ENCODE data around the gene CYTH2.

The CYTH2 gene

GRCh38 chr19:48489608-48490216 lies 20.5 kb downstream of the CYTH2 start:
- ChIA-PET CTCF (interaction anchor here (0.5 to 11.2 kb wide), 44 partner anchors 8 to 337 kb away, joined by 3 to 170 read pairs (median 4); partner anchors contain the start of genes KDELR1, SPACA4 and ZNF114), POLR2A (interaction anchor here (0.7 to 1.9 kb wide), 9 partner anchors 20 to 185 kb away, joined by 3 to 15 read pairs (median 5); partner anchors contain the start of genes KDELR1, RPL18 and SPHK2)
- Histone ChIP-seq H3K9me3 (ENCODE audit: control insufficient read depth, insufficient read depth, low read depth, low read length) (no peaks in the 10 kb centered on the region), H3K4me1 (ENCODE audit: control insufficient read depth, insufficient read depth, low read length) (peaks cover 6% of the 10 kb centered on the region), H3K27ac (ENCODE audit: extremely low read depth, low read depth, low read length) (no peak overlapping the region), H3K4me3 (ENCODE audit: low read depth, low read length) (no peak overlapping the region), H3K36me3 (ENCODE audit: control insufficient read depth in 2 of 2, insufficient read depth in 1 of 2, low read length in 2 of 2) (no peaks in the 10 kb centered on the region; a peak in 1 of 3 replicates)
- 0 out of 2 replicates have a peak, but pooled peaks have one; percentile 38 for TF ChIP-seq RBAK (tag by site-specific recombination; IDR thresholded peaks at IDR 0.05)
- TF ChIP-seq ZNF324 (tag by site-specific recombination; IDR thresholded peaks at IDR 0.05): no peak
- TF ChIP-seq ZNF335 (tag by site-specific recombination; conservative IDR thresholded peaks at IDR 0.05): 0 out of 2 replicates have a peak, but pooled peaks have one; percentile 6
- TF ChIP-seq WT1 (tag by site-specific recombination; IDR thresholded peaks at IDR 0.05): no peak
- TF ChIP-seq ZNF174 (tag by site-specific recombination; IDR thresholded peaks at IDR 0.05): no peak
- TF ChIP-seq ZNF2 (tag by site-specific recombination; IDR thresholded peaks at IDR 0.05): 0 out of 2 replicates have a peak, but pooled peaks have one; percentile 16
- no peak for TF ChIP-seq ZNF518A (tag by site-specific recombination; conservative IDR thresholded peaks at IDR 0.05; ENCODE audit: low read depth)
- TF ChIP-seq ZNF292 (tag by site-specific recombination; IDR thresholded peaks at IDR 0.05; ENCODE audit: borderline replicate concordance, low read depth): no peak
- TF ChIP-seq, protein P1, sequence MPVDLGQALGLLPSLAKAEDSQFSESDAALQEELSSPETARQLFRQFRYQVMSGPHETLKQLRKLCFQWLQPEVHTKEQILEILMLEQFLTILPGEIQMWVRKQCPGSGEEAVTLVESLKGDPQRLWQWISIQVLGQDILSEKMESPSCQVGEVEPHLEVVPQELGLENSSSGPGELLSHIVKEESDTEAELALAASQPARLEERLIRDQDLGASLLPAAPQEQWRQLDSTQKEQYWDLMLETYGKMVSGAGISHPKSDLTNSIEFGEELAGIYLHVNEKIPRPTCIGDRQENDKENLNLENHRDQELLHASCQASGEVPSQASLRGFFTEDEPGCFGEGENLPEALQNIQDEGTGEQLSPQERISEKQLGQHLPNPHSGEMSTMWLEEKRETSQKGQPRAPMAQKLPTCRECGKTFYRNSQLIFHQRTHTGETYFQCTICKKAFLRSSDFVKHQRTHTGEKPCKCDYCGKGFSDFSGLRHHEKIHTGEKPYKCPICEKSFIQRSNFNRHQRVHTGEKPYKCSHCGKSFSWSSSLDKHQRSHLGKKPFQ (tag by site-specific recombination; IDR thresholded peaks at IDR 0.05): no peak
- TF ChIP-seq ZNF354C (tag by site-specific recombination; IDR thresholded peaks at IDR 0.05; ENCODE audit: borderline replicate concordance, low read depth): no peak
- TF ChIP-seq, protein P2, sequence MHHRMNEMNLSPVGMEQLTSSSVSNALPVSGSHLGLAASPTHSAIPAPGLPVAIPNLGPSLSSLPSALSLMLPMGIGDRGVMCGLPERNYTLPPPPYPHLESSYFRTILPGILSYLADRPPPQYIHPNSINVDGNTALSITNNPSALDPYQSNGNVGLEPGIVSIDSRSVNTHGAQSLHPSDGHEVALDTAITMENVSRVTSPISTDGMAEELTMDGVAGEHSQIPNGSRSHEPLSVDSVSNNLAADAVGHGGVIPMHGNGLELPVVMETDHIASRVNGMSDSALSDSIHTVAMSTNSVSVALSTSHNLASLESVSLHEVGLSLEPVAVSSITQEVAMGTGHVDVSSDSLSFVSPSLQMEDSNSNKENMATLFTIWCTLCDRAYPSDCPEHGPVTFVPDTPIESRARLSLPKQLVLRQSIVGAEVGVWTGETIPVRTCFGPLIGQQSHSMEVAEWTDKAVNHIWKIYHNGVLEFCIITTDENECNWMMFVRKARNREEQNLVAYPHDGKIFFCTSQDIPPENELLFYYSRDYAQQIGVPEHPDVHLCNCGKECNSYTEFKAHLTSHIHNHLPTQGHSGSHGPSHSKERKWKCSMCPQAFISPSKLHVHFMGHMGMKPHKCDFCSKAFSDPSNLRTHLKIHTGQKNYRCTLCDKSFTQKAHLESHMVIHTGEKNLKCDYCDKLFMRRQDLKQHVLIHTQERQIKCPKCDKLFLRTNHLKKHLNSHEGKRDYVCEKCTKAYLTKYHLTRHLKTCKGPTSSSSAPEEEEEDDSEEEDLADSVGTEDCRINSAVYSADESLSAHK (tag by site-specific recombination; IDR thresholded peaks at IDR 0.05): no peak
- 0 out of 2 replicates have a peak, but pooled peaks have one; percentile 44 for TF ChIP-seq ZNF660 (tag by site-specific recombination; IDR thresholded peaks at IDR 0.05)
- TF ChIP-seq ZNF175 (tag by site-specific recombination; IDR thresholded peaks at IDR 0.05): no peak
- TF ChIP-seq GLIS1 (tag by site-specific recombination; IDR thresholded peaks at IDR 0.05): peak; percentile 30; the same call in 1 of the 2 replicates
- TF ChIP-seq, protein P3, sequence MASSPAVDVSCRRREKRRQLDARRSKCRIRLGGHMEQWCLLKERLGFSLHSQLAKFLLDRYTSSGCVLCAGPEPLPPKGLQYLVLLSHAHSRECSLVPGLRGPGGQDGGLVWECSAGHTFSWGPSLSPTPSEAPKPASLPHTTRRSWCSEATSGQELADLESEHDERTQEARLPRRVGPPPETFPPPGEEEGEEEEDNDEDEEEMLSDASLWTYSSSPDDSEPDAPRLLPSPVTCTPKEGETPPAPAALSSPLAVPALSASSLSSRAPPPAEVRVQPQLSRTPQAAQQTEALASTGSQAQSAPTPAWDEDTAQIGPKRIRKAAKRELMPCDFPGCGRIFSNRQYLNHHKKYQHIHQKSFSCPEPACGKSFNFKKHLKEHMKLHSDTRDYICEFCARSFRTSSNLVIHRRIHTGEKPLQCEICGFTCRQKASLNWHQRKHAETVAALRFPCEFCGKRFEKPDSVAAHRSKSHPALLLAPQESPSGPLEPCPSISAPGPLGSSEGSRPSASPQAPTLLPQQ (tag by site-specific recombination; IDR thresholded peaks at IDR 0.05): no peak
- TF ChIP-seq PRDM1 (tag by site-specific recombination; IDR thresholded peaks at IDR 0.05): no peak
- TF ChIP-seq ZNF837 (tag by site-specific recombination; IDR thresholded peaks at IDR 0.05): no peak
- TF ChIP-seq ZXDB (tag by site-specific recombination; IDR thresholded peaks at IDR 0.05): no peak
- no peak for TF ChIP-seq ZNF404 (tag by site-specific recombination; IDR thresholded peaks at IDR 0.05)
- TF ChIP-seq TRIM28 (IDR thresholded peaks at IDR 0.05; ENCODE audit: borderline replicate concordance, low read length): no peak
- TF ChIP-seq ZNF704 (tag by site-specific recombination; IDR thresholded peaks at IDR 0.05): no peak
- TF ChIP-seq ZNF768 (tag by site-specific recombination; IDR thresholded peaks at IDR 0.05): peak; percentile 98
- no peak for TF ChIP-seq SP2 (tag by site-specific recombination; IDR thresholded peaks at IDR 0.05)
- no peak for TF ChIP-seq ZNF311 (tag by site-specific recombination; IDR thresholded peaks at IDR 0.05; ENCODE audit: borderline replicate concordance)
- no peak for TF ChIP-seq ZNF423 (tag by site-specific recombination; IDR thresholded peaks at IDR 0.05)
- no peak for TF ChIP-seq ZNF549 (tag by site-specific recombination; IDR thresholded peaks at IDR 0.05)

Measured in HEK293 (cell line).